ENCODE results near the gene ARHGEF40.

ARHGEF40 gene

GRCh38 chr14:21060614-21061346, 9.3 kb upstream of the ARHGEF40 start:
- Mint-ChIP-seq H3K36me3 (ENCODE audit: low read depth) (peaks cover under 1% of the 10 kb centered on the region), H3K9me3 (no peaks in the 10 kb centered on the region), H3K27ac (no peak overlapping the region), H3K4me1 (ENCODE audit: low read depth) (no peaks in the 10 kb centered on the region), H3K27me3 (peaks cover 32% of the 10 kb centered on the region), H3K4me3 (no peak overlapping the region)
- intact Hi-C loops (cut with micrococcal nuclease), result no loop called here

- Mint-ChIP-seq H3K27me3 (peaks cover 37% of the 10 kb centered on the region), H3K27ac (no peak overlapping the region), H3K36me3 (ENCODE audit: low read depth) (peaks cover 6% of the 10 kb centered on the region), H3K4me3 (no peak overlapping the region), H3K4me1 (ENCODE audit: low read depth) (no peaks in the 10 kb centered on the region), H3K9me3 (no peaks in the 10 kb centered on the region)
- intact Hi-C loops (cut with micrococcal nuclease), result no loop called here
Measured at GRCh38 chr14:21061347-21061668, 8.8 kb upstream of the ARHGEF40 start.

GRCh38 chr14:21063479-21063878, 6.6 kb upstream of the ARHGEF40 start:
- intact Hi-C loops (cut with micrococcal nuclease), result no loop called here
- Mint-ChIP-seq H3K4me1 (ENCODE audit: low read depth) (peaks cover 1% of the 10 kb centered on the region), H3K9me3 (no peaks in the 10 kb centered on the region), H3K36me3 (ENCODE audit: low read depth) (peaks cover 10% of the 10 kb centered on the region), H3K4me3 (no peak overlapping the region), H3K27ac (no peak overlapping the region), H3K27me3 (peaks cover 37% of the 10 kb centered on the region)

GRCh38 chr14:21066882-21067502, 3.1 kb upstream of the ARHGEF40 start:
- intact Hi-C loops (cut with micrococcal nuclease), result no loop called here
- H3K27me3 Mint-ChIP-seq, result peaks cover 38% of the 10 kb centered on the region

GRCh38 chr14:21068521-21069387, 1.4 kb upstream of the ARHGEF40 start:
- Mint-ChIP-seq H3K27ac (peak overlapping the region; percentile 93), H3K4me3 (peak overlapping the region; percentile 86), H3K4me1 (ENCODE audit: low read depth) (peaks cover 44% of the 10 kb centered on the region), H3K36me3 (ENCODE audit: low read depth) (peaks cover 49% of the 10 kb centered on the region), H3K9me3 (no peaks in the 10 kb centered on the region), H3K27me3 (peaks cover 28% of the 10 kb centered on the region)
- intact Hi-C loops (cut with micrococcal nuclease), result loop anchor here (1.0 kb wide), 1 partner anchor 24 kb away; no protein-coding TSS in a partner anchor

More at GRCh38 chr14:21066882-21067502, 3.1 kb upstream of the ARHGEF40 start:
- Mint-ChIP-seq H3K9me3 (no peaks in the 10 kb centered on the region), H3K4me1 (ENCODE audit: low read depth) (peaks cover 26% of the 10 kb centered on the region), H3K4me3 (no peak overlapping the region), H3K27ac (no peak overlapping the region), H3K36me3 (ENCODE audit: low read depth) (peaks cover 33% of the 10 kb centered on the region)

GRCh38 chr14:21069388-21070082, 569 bp upstream of the ARHGEF40 start:
- peak overlapping the region; percentile 86 for H3K4me3 Mint-ChIP-seq
- peaks cover 48% of the 10 kb centered on the region for H3K4me1 Mint-ChIP-seq (ENCODE audit: low read depth)
- peaks cover 57% of the 10 kb centered on the region for H3K36me3 Mint-ChIP-seq (ENCODE audit: low read depth)
- peak overlapping the region; percentile 93 for H3K27ac Mint-ChIP-seq
- no peaks in the 10 kb centered on the region for H3K9me3 Mint-ChIP-seq
- H3K27me3 Mint-ChIP-seq, result peaks cover 28% of the 10 kb centered on the region
- intact Hi-C loops (cut with micrococcal nuclease), result no loop called here

GRCh38 chr14:21070610-21071224, 613 bp downstream of the ARHGEF40 start:
- peaks cover 69% of the 10 kb centered on the region for H3K36me3 Mint-ChIP-seq (ENCODE audit: low read depth)
- H3K4me3 Mint-ChIP-seq, result peak overlapping the region; percentile 93
- H3K4me1 Mint-ChIP-seq (ENCODE audit: low read depth), result peaks cover 59% of the 10 kb centered on the region
- peak overlapping the region; percentile 93 for H3K27ac Mint-ChIP-seq
- peaks cover 18% of the 10 kb centered on the region for H3K27me3 Mint-ChIP-seq
- no peaks in the 10 kb centered on the region for H3K9me3 Mint-ChIP-seq
- intact Hi-C loops (cut with micrococcal nuclease), result loop anchor here (1.0 kb wide), 2 partner anchors 17 to 34 kb away; no protein-coding TSS in a partner anchor

GRCh38 chr14:21071225-21072030, 1.3 kb downstream of the ARHGEF40 start:
- no peaks in the 10 kb centered on the region for H3K9me3 Mint-ChIP-seq
- intact Hi-C loops (cut with micrococcal nuclease), result loop anchor here (1.0 kb wide), 2 partner anchors 16 to 33 kb away; no protein-coding TSS in a partner anchor
- peaks cover 12% of the 10 kb centered on the region for H3K27me3 Mint-ChIP-seq
- peak overlapping the region; percentile 93 for H3K27ac Mint-ChIP-seq
- H3K4me1 Mint-ChIP-seq (ENCODE audit: low read depth), result peaks cover 67% of the 10 kb centered on the region
- H3K36me3 Mint-ChIP-seq (ENCODE audit: low read depth), result peaks cover 69% of the 10 kb centered on the region
- H3K4me3 Mint-ChIP-seq, result peak overlapping the region; percentile 93

- no peaks in the 10 kb centered on the region for H3K9me3 Mint-ChIP-seq
- peaks cover 71% of the 10 kb centered on the region for H3K4me1 Mint-ChIP-seq (ENCODE audit: low read depth)
- peak overlapping the region; percentile 93 for H3K4me3 Mint-ChIP-seq
- peaks cover 11% of the 10 kb centered on the region for H3K27me3 Mint-ChIP-seq
- peaks cover 72% of the 10 kb centered on the region for H3K36me3 Mint-ChIP-seq (ENCODE audit: low read depth)
- H3K27ac Mint-ChIP-seq, result peak overlapping the region; percentile 93
- intact Hi-C loops (cut with micrococcal nuclease), result no loop called here
Measured at GRCh38 chr14:21072031-21072473, 1.9 kb downstream of the ARHGEF40 start.

- Mint-ChIP-seq H3K4me3 (peak overlapping the region; percentile 93), H3K36me3 (ENCODE audit: low read depth) (peaks cover 80% of the 10 kb centered on the region), H3K27me3 (peaks cover 11% of the 10 kb centered on the region), H3K27ac (peak overlapping the region; percentile 93), H3K4me1 (ENCODE audit: low read depth) (peaks cover 76% of the 10 kb centered on the region), H3K9me3 (no peaks in the 10 kb centered on the region)
- intact Hi-C loops (cut with micrococcal nuclease), result no loop called here
Measured at GRCh38 chr14:21072781-21073339, 2.8 kb downstream of the ARHGEF40 start.

- intact Hi-C loops (cut with micrococcal nuclease), result no loop called here
- H3K9me3 Mint-ChIP-seq, result no peaks in the 10 kb centered on the region
- peaks cover 6% of the 10 kb centered on the region for H3K27me3 Mint-ChIP-seq
- H3K36me3 Mint-ChIP-seq (ENCODE audit: low read depth), result peaks cover 91% of the 10 kb centered on the region
- H3K4me3 Mint-ChIP-seq, result no peak overlapping the region
- peak overlapping the region; percentile 93 for H3K27ac Mint-ChIP-seq
- H3K4me1 Mint-ChIP-seq (ENCODE audit: low read depth), result peaks cover 70% of the 10 kb centered on the region
Measured at GRCh38 chr14:21073921-21074320, 3.8 kb downstream of the ARHGEF40 start.

Data from dendritic cell treated with granulocyte-macrophage colony-stimulating factor and Interleukin-4, amounts not matched to agents 40 ng/mL and 50 ng/mL, for 4 days (primary cell).